A673 (cell line): Measurements from ENCODE around the gene HSPB8. TPM values are rescaled to one million over a fixed set of nuclear protein-coding genes. Genes with fewer than 3 reads are reported as not detected.

ENCODE experiments used
- Bru-seq: library from RNA; stranded (reverse); fragments of 400-500 nt; gene quantifications from one replicate; lab custom pipeline; 2021; lab: Mats Ljungman, UMichigan
- BruChase-seq, 2 experiments: library from RNA; stranded (reverse); fragments of 400-500 nt; gene quantifications; one replicate each; lab custom pipeline; 2021; lab: Mats Ljungman, UMichigan
- BruUV-seq: library from RNA; stranded (reverse); fragments of 400-500 nt; replicated peaks from 2 replicates; lab custom pipeline; 2021; lab: Mats Ljungman, UMichigan
- CTCF ChIA-PET: fragments of 300-600 bp; sonication (Branson Sonifier 250); formaldehyde crosslinking; loops from one replicate; lab custom pipeline; 2022; ENCODE audit warnings: antibody characterized with exemption; lab: Charles Lee
- POLR2A ChIA-PET: fragments of 300-600 bp; sonication (Branson Sonifier 250); formaldehyde crosslinking; loops from one replicate; lab custom pipeline; 2022; ENCODE audit warnings: antibody characterized with exemption; ENCODE audit not compliant: low non-redundant PET; lab: Charles Lee
- DNase-seq: peaks from one replicate; pipeline ENCODE4 v3.0.0-alpha.2; 2015; ENCODE audit warnings: low spot score
- H3K27ac ChIP-seq: fragments of 200-600 bp; sonication (generic); 2 replicates; pipeline ENCODE4 v1.5.1; 2016; ENCODE audit warnings: mixed run types, low read depth, mild to moderate bottlenecking, mixed read lengths, antibody characterized with exemption, low read length; ENCODE audit not compliant: poor library complexity, severe bottlenecking
- H3K27me3 ChIP-seq: fragments of 200-600 bp; sonication (generic); replicated peaks from 2 replicates; pipeline ENCODE4 v1.6.1; 2017; ENCODE audit warnings: mixed run types, low read depth, mild to moderate bottlenecking, mixed read lengths, antibody characterized with exemption, low read length; ENCODE audit not compliant: insufficient read depth, poor library complexity
- H3K36me3 ChIP-seq: fragments of 200-600 bp; sonication (generic); 2 replicates; pipeline ENCODE4 v1.6.1; 2016; ENCODE audit warnings: mixed run types, mild to moderate bottlenecking, mixed read lengths, antibody characterized with exemption, low read length; ENCODE audit not compliant: insufficient read depth, poor library complexity, severe bottlenecking
- H3K4me1 ChIP-seq: fragments of 200-600 bp; sonication (generic); 2 replicates; pipeline ENCODE4 v1.6.1; 2017; ENCODE audit warnings: mixed run types, mild to moderate bottlenecking, mixed read lengths, antibody characterized with exemption, low read length; ENCODE audit not compliant: insufficient read depth, poor library complexity, severe bottlenecking
- H3K4me3 ChIP-seq: fragments of 200-600 bp; sonication (generic); 2 replicates; pipeline ENCODE4 v1.5.1; 2016; ENCODE audit warnings: low read depth, mixed run types, mild to moderate bottlenecking, mixed read lengths, low read length; ENCODE audit not compliant: poor library complexity, severe bottlenecking
- H3K9me3 ChIP-seq: fragments of 200-600 bp; sonication (generic); 2 replicates; pipeline ENCODE4 v1.6.1; 2016; ENCODE audit warnings: mixed run types, low read depth, mild to moderate bottlenecking, mixed read lengths, antibody characterized with exemption, low read length; ENCODE audit not compliant: poor library complexity, severe bottlenecking
- EZH2 ChIP-seq: fragments of 200-600 bp; sonication (generic); IDR thresholded peaks from 2 replicates; pipeline ENCODE4 v1.6.1; 2017; ENCODE audit warnings: borderline replicate concordance, low read depth, mild to moderate bottlenecking, mixed read lengths, antibody characterized with exemption, low read length; ENCODE audit not compliant: poor library complexity, severe bottlenecking
- intact Hi-C: fragments of 100-400 bp; cut with micrococcal nuclease; formaldehyde crosslinking; loops from one replicate; pipeline ENCODE4 v1.10.0; 2022; ENCODE audit not compliant: unreplicated experiment
- long read RNA-seq: library from polyadenylated mRNA; stranded (forward); transcript quantifications from one replicate; pipeline ENCODE4 v2.0.0, GENCODE V29; 2022
- total RNA-seq: library from RNA; stranded (reverse); gene quantifications from 2 replicates; pipeline ENCODE4 v1.2.3, GENCODE V29; 2021
- TF ChIP-seq, protein P1 (sequence below): fragments of 300-800, 200-600 bp; sonication (generic); conservative IDR thresholded peaks from 2 replicates; pipeline ENCODE4 v1.5.1; 2017; ENCODE audit warnings: low read depth, mild to moderate bottlenecking, antibody characterized with exemption, low read length, moderate library complexity, mixed read lengths

Gene HSPB8, protein sequence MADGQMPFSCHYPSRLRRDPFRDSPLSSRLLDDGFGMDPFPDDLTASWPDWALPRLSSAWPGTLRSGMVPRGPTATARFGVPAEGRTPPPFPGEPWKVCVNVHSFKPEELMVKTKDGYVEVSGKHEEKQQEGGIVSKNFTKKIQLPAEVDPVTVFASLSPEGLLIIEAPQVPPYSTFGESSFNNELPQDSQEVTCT
- total RNA-seq (0.13 and 0.42 TPM in 2 replicates), Bru-seq, nascent RNA (percentile 14 among the genes with signal in this experiment), BruChase-seq, experiment 1, labeled RNA remaining after a 2-hour chase (percentile 13 among the genes with signal in this experiment), BruChase-seq, experiment 2, labeled RNA remaining after a 6-hour chase (percentile 13 among the genes with signal in this experiment)
- long read RNA-seq, result 0 reads

DNA sequence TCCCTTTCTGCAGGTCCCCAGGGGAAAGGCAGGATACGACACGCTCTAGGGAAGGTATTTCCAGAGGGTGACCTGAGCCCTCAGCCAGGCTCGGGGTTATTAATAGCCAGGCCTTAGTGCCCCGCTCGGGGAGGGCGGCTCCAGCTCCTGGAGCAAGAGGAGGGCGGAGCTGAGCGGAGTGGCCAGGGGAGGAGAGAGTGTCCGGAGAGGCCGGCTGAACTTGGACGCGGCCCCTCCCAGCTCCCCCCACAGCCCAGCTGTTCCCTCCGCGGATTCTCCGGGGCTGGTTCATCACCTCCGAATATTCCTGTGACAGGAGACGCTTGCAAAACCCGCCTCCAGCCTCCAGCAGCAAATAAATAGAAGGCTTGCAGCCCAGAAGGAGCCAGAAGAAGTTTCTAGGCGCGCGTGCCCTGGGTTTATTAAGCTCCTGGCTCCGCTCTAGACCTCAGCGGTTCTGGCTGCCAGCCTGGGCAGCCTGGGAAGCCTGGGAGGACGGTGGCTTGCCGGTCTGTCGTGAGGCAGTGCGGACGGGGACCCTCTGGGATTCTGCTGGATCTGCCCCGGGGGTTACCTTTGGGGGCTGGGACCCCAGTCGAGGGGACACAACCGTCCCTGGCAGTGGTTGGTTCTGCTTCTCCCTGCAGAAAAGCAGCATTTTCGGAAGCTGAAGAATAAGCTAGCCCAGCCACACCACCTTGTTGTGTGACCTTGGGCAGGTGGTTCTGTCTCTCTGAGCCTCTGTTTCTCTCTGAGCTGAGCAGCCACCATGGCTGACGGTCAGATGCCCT lies at the start of gene HSPB8:
HSPB8 (plus strand) TSS at position 388 of the 791 bp plus-strand sequence; CDS start at position 770, 382 bp downstream.
- BruUV-seq, result no TSS peak
- peak; percentile 10 for DNase-seq
- POLR2A ChIA-PET, result no interaction called here
- Histone ChIP-seq H3K36me3 (no peaks in the 10 kb centered on the region), H3K4me1 (no peaks in the 10 kb centered on the region), H3K27me3 (peaks cover 69% of the 10 kb centered on the region), H3K9me3 (no peaks in the 10 kb centered on the region), H3K4me3 (no peak within 1 kb of the TSS), H3K27ac (no peak within 1 kb of the TSS)
- intact Hi-C loops, result no loop called here
- CTCF ChIA-PET, result interaction anchor here (0.6 kb wide), 1 partner anchor 21 kb away, joined by 3 read pairs; no protein-coding TSS in a partner anchor
- TF ChIP-seq, protein P1, sequence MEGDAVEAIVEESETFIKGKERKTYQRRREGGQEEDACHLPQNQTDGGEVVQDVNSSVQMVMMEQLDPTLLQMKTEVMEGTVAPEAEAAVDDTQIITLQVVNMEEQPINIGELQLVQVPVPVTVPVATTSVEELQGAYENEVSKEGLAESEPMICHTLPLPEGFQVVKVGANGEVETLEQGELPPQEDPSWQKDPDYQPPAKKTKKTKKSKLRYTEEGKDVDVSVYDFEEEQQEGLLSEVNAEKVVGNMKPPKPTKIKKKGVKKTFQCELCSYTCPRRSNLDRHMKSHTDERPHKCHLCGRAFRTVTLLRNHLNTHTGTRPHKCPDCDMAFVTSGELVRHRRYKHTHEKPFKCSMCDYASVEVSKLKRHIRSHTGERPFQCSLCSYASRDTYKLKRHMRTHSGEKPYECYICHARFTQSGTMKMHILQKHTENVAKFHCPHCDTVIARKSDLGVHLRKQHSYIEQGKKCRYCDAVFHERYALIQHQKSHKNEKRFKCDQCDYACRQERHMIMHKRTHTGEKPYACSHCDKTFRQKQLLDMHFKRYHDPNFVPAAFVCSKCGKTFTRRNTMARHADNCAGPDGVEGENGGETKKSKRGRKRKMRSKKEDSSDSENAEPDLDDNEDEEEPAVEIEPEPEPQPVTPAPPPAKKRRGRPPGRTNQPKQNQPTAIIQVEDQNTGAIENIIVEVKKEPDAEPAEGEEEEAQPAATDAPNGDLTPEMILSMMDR, result no peak
- peak; percentile 64 for TF ChIP-seq EZH2

DNA sequence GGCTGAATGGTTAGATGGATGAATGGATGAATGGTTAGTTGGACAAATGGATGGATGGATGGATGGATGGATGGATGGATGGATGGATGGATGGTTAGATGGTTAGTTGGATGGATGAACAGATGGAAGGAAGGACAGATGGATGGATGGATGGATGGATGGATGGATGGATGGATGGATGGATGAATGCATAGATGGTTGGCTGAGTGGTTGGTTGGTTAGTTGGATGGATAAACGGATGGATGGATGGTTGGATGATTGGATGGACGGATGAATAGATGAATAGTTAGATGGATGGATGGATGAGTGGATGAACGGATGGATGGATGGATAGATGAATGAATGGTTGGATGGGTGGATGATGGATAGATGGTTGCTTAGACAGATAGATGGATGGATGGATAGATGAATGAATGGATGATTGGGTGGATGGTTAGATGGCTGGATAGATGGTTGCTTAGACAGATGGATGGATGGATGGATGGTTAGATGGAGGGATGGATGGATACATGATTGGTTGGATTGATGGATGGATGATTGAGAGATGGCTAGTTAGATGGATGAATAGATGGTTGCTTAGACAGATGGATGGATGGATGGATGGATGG lies 48.8 kb upstream of the HSPB8 start:
- TF ChIP-seq EZH2, result no peak
- TF ChIP-seq, protein P1, result no peak

DNA sequence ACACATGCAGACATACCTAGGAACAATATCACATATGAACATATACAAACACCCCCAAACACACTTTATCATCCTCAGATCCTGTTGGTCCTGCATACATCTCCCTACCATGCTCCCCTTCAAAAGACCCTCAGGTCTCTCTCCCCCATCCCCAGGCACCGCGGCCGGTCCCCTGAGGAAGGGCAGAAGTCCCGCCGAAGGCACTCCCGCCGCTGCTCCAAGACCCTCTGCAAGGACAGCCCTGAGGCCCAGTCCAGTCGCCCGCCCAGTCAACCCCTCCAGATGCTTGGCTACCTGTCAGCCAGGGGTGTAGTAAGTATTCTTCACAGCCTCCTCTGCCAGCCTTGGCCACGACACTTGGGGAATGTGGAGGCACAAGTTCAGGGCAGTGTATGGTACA lies 48.2 kb upstream of the HSPB8 start:
- intact Hi-C loops, result no loop called here
- BruUV-seq, result no TSS peak
- Histone ChIP-seq H3K36me3 (no peaks in the 10 kb centered on the region), H3K4me3 (no peak overlapping the region), H3K9me3 (no peaks in the 10 kb centered on the region), H3K27me3 (no peaks in the 10 kb centered on the region), H3K4me1 (no peaks in the 10 kb centered on the region), H3K27ac (no peak overlapping the region)
- ChIA-PET POLR2A (no interaction called here), CTCF (no interaction called here)
- no peak for DNase-seq
- TF ChIP-seq EZH2, result no peak
- TF ChIP-seq, protein P1, result no peak

More for the DNA sequence above, 48.8 kb upstream of the HSPB8 start:
- H3K4me3 ChIP-seq, result no peak overlapping the region
- H3K36me3 ChIP-seq, result no peaks in the 10 kb centered on the region
- DNase-seq, result no peak
- H3K4me1 ChIP-seq, result no peaks in the 10 kb centered on the region
- BruUV-seq, result no TSS peak
- POLR2A ChIA-PET, result no interaction called here
- no peak overlapping the region for H3K27ac ChIP-seq
- intact Hi-C loops, result no loop called here
- H3K9me3 ChIP-seq, result no peaks in the 10 kb centered on the region
- H3K27me3 ChIP-seq, result no peaks in the 10 kb centered on the region
- CTCF ChIA-PET, result no interaction called here
